HG02798 (cell line): ENCODE measurements around the gene UMODL1.

Experiments used
- ATAC-seq: cut with Tn5 transposase; IDR thresholded peaks from one replicate; pipeline ENCODE4 v1.9.1; 2021; ENCODE audit warnings: mild to moderate bottlenecking; ENCODE audit not compliant: unreplicated experiment, poor library complexity

The UMODL1 gene

DNA sequence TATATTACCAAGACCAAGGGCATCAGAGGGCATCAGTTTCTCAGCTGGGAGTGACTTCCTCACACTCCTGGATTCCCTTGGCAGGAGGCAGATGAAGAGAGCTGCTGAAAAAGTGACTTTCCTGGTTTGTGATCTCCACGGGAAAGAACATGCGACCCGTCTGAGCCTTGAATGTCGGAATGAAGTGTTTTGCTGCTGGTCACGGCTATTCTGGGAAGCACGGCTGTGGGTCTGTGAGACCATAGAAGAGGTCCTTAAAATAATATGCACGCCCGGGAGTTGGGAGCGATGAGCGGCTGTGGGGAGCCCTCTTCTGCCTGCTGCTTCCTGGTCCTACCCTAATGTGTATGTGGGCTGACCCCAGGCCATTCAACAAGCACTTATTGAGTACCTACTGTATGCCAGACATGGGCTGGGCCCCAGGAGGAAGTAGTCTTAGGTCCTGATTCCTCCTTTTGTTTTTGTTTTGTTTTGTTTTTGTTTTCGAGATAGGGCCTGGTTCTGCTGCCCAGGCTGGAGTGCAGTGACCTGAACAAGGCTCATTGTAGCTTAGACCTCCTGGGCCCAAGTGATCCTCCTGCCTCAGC is 13.2 kb upstream of the UMODL1 start:
- no peak for ATAC-seq

GRCh38 chr21:42058631-42059111 is 12.4 kb upstream of the UMODL1 start:
- no peak for ATAC-seq

DNA sequence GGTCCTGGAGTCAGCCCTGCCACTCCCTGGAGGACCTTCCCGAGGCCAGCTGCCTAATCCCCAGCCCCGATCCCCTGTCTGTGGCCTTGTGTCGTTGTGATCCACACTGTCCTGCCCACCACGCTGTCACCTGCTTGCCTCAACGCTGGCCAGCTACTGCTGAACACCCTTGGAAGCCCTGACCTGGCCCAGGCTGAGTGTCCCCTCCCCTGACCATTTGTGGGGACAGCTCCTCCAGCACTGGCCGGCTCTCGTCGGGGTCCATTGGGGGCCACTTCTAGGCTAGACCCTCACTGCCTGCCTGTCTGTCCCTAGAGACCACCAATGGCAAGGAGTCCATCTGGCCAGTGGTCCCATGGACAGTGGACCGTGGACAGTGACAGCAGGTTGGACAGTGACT is 12.0 kb upstream of the UMODL1 start:
- no peak for ATAC-seq

DNA sequence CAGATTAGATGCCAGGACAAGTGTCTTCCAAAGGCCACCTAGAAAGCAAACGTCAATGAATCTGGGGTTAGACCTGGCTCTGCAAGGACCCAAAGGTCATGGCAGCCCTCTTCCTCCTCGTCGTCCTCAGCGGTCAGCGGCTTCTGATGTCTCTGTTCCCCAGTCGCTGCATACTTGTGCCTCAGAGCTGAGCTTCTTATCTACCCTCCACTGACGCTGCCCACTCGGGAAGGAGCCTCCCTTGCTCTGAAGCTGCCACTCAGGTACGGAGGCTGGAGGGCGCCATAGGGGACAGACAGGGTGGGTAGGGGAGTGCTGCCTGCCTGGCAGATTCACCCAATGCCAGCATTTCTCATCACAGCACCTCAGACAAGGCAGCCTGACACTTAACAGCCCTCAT is 11.4 kb upstream of the UMODL1 start:
- no peak for ATAC-seq

DNA sequence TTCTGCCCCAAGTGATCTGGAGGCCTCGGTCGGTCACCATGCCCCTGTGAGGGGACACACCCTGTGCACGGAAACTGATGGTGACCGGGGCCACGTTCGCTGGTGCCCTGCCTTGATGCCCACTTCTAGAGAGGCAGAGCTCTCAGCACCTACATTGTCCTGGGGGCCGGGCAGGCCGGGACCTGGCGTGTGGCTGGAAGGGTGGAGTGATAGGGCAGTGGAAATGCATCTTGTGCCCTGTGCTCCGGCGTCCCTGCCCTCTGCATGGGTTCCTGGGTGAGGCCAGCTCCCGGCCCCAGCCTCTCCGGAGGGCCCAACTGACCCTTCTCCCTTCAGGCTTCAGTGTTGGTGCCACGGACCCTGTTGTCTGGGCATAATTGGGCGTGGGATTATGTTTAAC is 11.0 kb upstream of the UMODL1 start:
- no peak for ATAC-seq

- ATAC-seq = peak; percentile 51
These were observed 9.7 kb upstream of the UMODL1 start for GRCh38 chr21:42061195-42061985.

- no peak for ATAC-seq
These were observed 9.2 kb upstream of the UMODL1 start for GRCh38 chr21:42061986-42062235.

GRCh38 chr21:42062236-42063022 is 8.7 kb upstream of the UMODL1 start:
- peak; percentile 54 for ATAC-seq

GRCh38 chr21:42063191-42063570 is 7.9 kb upstream of the UMODL1 start:
- ATAC-seq = no peak

GRCh38 chr21:42063571-42064521 is 7.3 kb upstream of the UMODL1 start:
- peak; percentile 36 for ATAC-seq

DNA sequence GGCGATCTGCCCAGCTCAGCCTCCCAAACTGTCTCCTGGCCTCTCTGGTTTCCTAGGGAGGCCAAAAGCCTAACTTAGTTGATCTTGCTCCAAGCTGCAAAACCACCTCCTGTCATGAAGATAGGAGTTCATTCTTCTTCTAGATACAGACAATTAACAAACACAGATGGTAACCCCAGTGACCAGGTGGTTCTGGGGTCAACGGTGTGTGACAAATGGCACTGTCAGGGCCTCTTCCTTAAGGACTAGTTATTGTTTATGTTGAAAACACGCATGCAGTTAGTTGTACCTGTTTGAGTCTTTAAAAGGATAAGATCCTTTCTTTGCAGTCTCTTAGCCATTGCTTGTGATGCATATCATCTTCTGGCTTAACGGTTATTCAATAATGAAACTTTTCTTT is 4.6 kb upstream of the UMODL1 start:
- no peak for ATAC-seq

DNA sequence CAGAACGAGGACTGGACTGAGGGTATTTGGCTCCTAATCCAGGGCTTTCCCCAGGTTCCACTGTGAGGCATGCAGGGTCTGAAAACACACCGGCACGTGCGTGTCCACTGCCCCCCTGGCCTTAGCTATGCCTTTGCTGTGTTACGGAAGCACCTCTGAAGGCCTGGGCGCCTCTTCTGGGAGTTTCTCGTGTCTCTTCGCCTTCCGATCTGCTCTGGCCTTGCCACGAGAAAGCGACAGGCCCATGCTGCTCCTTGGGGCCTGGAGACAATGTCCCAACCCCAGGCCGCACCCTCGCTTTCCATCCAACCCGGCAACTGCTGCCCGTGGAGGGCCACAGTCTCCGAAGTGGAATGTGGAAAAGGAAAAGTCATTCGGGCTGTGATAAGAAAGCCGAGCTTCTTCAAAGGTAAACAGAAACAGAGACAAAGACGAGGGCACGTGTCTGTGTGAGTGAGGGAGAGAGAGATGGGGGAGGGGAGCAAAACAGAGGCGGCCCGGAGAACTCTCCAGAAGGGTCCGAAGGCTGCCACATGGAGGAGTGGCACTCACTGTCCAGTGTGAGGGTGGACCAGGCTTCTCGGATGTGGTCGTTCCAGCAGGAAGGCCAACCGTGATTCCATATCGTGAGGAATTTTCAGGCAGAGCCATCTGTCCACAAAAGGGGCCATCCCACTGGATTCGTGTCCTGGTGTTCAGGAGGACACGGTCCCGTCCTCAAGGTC is 3.4 kb upstream of the UMODL1 start:
- no peak for ATAC-seq

- no peak for ATAC-seq
These were observed 2.9 kb upstream of the UMODL1 start for GRCh38 chr21:42068256-42068545.

- no peak for ATAC-seq
These were observed 2.5 kb upstream of the UMODL1 start for GRCh38 chr21:42068592-42068991.

DNA sequence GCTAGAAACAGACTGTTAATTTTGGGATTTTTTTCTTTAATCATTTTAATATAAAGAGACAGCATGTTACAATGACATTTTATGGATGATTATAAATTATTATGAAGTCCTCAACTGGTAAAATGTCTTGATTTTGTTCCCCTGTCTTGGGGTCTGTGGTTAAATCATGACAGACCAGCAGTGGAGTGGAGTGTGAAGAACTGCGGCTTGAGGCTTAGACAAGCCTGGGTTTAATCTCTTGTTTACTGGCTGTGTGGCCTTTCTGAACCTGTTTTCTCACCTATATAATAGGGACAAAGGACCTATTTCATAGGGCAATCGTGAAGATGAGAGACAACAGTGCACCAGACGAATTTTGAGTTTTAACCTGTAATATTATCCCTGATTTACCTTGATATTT is 1.8 kb upstream of the UMODL1 start:
- ATAC-seq = no peak

- ATAC-seq = no peak
These were observed 1.3 kb upstream of the UMODL1 start for GRCh38 chr21:42069843-42070242.

DNA sequence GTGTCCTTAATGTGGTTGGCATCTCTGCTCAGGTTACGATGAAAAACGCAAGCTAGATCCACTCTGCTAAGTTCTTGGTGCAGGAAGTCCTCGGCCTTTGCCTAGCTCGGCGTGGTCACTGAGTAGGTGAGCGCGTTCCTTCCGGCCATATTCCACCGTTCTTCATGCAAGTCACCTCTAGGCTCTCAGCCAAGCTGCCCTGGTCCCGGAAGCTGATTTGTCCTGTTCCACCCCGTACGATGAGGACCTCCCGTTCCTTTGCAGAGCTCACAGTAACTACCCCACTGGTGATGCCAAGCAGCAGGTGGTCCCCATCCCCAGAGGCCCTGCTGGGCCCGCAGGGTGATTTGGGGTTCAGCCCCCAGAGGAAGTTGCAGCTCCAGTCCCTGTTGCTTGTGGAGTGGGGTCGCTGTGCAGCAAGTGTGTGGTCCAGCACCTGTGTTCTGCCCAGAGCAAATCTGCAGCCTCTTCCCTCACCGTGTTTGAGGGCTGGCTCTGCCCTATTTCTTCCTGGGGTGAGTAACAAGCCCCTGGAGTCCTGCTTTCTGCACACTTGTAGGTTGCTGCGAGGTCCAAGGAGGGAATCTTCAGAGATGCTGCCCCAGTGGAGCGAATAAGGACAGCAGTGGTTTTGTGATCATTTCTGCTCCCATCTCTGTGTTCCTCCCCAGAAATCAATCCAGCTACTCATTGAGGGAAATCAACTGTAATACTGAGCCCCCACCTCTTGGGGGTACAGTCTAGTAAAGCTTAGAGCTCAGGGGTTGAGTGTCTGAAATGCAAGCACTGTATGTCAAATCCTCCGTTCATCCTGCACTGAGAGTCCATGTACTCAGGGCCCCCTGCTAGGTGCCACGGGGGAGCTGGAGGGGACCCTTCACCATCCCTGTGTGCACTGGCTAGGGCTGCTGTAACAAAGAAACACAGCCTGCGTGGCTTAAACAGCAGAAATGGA is 2.3 kb downstream of the UMODL1 start:
- ATAC-seq = no peak

- no peak for ATAC-seq
These were observed 4.8 kb downstream of the UMODL1 start for GRCh38 chr21:42075686-42076471.
